Activated gamma-delta T cell (primary cell): ENCODE data around the gene MEGF11.

Experiments used
- DNase-seq: peaks from one replicate; lab custom pipeline; 2025; lab: John Stamatoyannopoulos, UW

MEGF11 gene

DNA sequence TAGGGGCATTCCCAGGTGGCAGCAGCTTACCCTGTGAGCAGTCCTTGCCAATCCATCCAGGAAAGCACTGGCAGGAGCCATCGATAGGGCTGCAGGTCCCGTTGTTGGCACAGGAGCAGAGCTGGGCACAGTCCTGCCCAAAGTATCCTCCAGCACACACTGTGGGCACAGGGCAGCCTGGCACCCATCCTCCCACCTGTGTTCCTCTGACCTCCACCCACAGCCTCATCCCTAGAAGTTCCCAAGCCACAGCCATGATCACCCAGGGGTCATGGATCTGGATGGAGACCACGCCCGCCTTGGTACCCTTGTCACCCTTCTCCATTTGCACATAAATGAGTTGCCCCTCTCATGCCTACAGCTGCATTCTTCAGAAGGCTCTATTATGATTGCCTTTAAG is 335.6 kb downstream of the MEGF11 start:
- DNase-seq = no peak

DNA sequence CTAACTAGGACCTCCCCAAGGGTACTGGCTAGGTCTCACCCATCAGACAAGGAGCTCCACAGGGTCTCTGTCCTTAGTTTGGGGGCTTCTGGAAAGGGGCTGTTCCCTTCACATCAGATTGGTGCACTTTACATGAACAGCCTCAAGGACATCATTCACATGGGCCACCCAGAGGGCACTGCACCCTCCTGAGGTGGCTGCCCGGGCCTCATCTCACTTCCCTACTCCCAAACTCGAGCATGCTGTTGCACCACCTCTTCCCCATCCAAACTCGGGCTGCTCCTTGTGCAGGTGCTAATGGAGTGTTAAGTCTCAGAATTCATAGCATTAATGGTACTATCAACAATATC is 336.2 kb downstream of the MEGF11 start:
- DNase-seq = no peak

DNA sequence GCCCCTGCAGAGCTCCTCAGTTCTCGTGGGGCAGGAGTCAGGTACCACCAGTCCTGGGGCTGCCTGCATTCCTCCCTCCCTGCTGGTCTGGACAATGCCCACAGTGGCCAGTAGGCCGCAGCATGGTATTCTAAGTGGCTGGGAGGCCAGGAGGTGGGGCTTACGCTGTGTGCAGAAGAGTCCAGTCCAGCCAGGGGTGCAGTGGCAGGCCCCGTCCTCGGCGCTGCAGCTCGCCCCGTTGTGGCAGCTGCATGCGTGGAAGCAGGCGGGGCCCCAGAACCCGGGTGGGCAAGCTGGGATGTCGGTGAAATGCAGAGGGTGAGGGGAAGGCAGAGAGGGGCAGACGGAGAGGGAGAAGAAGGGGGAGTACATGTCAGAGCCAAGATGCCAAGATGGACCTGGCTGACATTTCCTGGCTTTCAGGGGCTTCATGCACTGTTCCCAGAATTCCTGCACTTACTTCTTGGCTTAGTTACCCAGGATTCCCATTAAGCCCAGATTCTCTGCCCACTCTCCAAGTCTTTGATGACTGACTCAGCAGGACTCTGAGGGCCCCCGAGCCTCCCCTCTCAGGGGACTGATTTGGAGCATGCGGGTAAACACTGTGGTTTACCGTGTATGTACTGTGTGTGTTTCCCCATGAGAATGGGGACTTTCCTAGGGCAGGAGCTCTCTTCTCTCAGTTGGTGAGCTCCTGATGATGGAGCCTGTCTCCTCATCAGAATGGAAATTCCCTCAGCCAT is 336.7 kb downstream of the MEGF11 start:
- no peak for DNase-seq

DNA sequence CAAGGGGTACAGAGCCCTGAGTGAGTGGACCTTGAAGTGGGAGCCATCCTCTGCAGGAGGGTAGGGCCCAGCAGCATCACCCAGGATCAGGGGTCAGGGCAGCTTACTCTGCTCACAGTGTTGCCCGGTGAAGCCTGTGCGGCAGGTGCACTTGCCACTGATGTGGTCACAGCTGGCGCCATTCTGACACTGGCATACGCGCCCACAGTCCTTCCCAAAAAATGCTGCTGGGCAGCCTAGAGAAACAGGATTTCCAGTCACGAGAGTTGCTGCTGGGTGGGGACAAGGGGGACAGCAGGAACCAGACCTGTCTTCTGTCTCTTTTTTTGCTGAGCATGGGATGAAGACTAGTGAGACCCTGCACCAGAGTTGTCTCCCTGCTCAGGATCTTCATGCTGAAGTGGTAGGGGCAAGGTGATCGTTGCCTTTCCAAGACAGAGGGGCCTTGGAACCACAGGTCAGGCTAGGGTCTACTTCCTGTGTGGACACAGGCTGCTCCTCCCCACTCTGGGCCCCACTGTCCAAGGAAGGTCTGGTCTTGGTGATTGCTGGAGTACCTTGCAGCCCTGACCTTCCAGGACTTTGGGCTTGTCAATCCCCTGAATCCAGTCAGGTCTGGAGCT is 337.4 kb downstream of the MEGF11 start:
- no peak for DNase-seq

DNA sequence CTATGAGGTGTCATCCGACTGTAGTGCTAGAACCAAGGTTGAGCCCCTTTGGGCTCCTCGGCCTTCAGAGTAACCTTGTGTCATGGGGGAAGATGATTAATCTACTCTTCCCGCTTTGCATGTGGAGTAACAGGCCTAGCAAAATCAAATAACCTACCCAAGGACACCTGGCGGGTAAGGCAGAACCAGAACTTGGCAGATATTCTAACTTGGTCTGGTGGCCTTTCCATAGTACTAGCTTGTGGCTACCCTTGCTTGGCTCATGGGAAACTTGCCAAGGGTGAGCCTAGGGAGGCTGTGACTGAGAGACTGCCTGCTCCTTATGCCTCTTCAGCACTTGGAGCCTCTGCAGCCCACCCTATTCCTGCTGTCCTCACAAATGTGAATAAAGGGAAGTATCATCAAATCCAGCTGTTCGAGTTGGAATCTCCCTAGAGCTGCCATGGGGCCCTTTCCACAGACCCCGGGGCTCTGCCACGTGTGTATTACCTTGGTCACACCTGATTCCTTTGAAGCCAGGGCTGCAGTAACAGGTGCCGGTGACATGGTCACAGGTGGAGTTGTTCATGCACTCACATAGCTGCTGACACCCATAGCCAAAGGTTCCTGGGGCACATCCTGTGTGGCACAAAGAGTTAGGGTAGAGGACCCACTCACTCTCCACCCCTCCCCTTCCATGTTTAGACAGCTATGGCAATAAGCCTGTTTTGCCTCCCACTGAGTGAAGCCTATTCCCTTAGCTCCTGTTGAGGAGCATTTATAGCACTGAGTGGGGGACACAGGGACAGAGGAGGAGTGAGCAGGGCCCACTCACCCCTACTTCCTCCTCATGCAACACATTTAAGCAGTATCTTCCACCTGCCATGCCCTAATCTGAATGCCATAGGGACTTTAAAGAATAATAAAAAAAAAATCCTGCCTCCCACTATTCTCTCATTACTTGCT is 338.3 kb downstream of the MEGF11 start:
- DNase-seq = no peak

DNA sequence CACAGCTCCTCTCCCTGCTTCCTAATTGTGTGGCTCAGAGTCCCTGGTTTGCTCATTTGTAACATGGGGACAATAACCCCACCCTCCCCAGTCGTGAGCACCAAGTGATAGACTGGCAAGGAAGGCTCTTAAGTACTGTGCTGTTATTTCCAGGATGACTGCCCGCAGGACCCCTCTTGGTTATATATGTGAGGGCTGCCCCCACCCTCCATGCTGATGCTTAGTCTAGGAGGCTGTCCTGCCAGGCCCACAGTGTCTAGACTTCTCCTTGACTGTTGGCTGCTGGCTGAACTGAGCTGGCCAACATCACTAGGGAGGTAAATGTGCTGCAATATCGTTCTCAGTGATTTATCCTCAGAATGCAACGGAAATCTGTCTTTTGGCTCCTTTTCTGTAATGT is 339.2 kb downstream of the MEGF11 start:
- DNase-seq = no peak

DNA sequence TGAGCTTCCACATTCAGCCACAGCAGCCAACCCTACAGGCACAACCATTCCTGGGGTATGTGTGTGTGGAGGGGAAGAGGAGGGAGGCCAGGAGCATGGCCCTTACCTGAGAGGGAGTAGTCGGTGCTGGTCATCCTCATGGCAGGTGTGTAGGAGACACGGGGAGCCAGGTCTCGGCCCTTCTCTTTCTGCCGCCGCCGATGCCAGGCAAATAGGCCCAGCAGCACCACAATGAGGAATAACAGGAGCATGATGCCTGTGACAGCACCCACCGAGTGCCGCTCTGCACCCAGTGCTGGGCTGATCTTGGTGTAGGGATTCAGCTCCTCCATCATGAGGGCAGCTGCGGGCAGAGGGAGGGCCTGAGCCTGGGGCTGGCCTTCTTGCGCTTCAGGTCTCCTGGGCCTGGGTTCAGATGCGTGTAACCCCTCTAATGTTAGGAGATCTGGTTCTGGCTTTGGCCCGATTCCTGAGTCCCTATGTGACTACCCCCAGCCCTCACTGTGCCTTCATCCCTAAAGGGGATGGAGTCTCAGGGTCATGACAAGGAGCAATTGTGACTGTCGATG is 339.8 kb downstream of the MEGF11 start:
- DNase-seq = no peak

DNA sequence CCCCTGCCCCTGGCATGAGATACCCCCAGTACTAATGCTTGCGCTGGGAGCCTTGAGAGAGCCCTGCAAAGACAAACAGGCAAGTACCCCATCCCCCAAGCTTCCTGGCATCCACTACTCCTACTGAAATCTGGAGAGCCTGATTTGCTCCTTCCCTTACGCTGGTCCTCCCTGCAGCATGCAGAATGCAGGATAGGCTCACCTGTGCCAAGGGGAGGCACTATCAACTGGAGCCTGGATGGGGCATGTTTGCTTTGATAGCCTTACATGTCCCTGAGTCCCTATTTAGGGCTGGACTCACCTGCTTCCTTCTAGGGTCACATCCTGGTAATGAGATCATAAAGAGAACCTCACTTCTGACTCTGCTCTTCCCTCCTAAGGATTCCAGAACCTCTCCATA is 341.3 kb downstream of the MEGF11 start:
- DNase-seq = no peak

DNA sequence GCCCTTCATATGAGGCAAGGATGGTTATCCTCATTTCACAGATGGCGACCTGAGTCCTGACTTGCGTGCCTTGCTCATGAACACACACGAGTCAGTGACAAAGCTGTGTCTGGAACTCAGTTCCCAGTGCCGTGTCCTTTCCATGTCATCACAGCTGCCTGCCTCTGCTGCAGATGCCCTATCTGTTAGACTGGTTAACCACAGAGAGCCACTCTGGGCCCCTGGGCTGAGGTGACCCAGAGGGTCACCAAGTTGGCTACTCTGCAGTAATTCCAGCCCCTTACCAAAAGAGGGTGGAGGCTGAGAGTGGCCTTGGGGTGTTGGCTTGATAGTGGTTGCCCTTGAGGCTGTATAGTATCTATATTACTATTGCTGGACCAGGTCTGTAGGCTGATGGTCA is 343.2 kb downstream of the MEGF11 start:
- no peak for DNase-seq

DNA sequence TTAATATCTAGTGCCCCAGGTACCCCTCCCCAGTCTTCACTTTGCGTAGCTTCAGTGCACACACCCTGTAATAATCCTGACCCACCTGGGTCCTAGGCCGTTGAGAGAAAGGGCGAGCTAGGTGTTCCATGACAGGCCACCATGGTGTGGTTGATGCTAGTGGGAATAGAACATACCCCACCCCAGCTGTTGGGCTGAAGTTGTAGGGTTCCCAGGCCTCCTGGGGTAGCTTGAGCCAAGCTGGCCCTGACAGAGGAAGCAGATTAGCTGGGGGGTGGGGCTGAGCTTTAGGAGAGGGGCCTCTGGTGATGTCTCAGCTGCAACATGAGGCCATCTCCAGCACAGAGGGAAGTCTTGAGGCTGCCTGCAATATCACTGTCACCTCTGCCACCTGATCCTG is 343.7 kb downstream of the MEGF11 start:
- no peak for DNase-seq

DNA sequence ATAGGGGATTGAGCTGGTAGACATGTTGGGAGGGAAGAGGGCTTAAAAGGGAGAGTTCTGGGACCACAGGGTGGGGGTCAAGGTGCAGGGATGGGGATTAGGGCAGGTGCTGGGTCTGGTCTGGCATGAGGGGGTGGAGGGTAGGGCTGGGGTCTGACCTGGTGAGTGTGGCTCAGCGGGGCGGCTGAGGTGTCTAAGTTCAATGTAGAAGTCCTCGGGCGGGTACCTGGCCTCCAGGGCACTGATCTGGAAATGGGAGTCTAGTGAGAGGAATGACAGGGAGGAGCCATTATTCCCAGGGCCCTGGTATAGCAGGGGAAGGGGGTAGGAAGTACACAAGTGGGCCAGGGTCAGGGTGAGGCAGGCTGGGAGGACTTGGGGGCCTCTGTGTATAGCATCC is 344.7 kb downstream of the MEGF11 start:
- DNase-seq = no peak

DNA sequence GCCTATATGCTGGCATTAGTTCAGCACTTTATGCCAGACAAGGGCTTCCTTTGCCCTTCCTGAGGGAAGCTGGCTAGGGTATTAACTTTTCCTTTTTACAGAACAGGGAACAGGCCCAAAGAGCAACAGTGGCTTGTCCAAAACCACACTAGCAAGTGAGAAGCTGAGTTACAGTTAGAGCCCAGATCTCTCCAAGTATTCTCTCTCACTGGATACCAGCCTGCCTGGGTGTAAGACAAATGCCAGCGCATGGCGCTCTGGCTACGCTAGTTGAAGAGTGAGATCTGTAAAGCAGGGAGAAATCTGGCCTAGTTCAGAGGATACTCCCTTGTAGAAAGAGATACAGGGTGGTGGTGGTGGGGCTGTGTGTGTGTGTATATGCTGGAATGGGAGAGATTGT is 345.9 kb downstream of the MEGF11 start:
- no peak for DNase-seq

DNA sequence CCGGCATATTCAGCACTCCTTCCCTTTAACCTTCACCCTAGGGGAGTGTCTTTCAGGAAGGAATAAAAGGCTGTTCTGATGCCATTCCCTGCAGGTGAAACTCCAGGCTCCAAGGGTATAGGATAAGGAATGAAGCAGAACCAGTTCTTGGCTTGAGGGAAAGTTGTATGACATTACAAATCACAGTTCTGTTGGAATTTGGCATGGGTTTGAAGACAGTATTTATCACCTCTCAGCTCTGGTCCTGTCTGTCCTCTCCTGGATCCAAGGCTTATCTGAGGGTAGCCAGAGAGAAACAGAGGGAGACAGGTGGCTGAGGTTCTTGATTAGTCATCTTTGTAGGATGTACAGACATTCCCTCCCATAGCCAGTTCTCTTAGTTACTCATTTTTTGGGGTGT is 347.2 kb downstream of the MEGF11 start:
- DNase-seq = no peak

DNA sequence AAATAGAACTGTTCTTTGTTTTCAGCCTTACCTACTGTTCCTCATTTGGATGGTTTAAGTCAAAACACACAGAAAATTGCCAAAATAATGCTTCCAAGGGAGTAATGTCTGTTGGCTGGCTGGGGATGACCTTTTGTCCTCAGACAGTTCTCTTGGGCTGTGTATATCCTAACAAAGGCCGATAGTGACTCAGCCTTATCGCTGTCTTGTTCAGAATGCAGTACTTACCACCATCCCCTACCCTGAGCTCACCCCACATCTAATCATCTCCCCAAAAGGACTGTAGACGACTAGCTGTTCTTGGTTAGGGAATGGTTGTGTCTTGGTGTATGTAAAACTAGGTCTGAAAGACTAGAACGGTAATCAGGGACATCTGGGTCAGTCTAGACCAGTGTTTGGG is 349.2 kb downstream of the MEGF11 start:
- DNase-seq = no peak

DNA sequence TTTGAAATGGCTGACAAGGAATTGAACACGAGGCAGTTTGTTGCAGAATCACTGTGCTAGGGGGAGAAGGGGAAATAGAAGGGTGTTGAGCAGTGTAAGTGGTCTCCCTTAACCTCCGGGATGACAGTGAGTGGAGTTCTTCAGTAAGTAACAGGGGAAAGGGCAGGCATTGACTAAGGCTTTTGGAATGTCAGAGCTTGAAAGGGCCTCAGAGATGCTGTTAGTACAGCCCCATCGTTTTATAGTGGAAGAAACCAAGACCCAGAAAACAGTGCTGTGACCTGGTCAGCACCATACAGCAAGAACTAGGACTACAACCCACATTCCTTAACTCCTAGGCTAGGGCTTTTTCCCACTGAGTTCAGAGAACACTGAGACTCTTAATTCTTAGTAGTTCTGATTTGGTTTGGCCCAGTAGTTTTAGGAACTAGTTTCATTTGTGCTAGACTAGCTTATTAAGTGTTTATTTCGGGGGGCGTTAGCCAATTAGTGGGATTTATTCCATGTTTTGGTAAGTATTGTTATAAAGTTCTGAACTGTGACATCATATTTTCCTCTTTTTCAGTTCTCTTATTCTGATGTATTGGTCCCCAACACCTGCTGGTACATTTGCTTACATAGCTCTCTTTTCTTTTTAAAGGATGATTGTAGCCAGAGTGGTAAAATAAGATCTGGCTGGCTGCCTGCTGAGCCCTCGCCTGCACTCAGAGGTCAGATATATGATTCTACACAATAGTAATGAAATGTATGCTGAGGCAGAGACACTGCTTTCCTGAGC is 350.1 kb downstream of the MEGF11 start:
- DNase-seq = no peak

DNA sequence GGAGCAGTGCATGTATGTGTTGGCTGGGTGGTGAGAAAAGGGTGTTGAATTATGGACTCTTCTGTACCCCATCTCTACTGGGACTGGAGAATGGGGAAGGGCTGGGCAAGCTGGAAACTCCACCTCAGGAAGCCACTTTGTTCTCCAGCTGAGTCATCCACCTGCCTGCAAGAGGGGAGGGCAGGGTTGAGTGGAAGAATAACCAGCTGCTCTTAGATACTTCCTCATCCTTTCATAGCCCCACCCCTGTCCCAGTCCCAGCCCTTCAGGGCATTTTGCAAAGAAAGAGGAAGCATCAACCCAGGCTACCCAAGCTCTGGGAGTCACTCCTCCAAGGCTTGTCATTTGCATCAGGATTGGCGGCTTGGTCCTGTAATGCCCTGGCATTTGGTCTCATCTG is 351.2 kb downstream of the MEGF11 start:
- no peak for DNase-seq

DNA sequence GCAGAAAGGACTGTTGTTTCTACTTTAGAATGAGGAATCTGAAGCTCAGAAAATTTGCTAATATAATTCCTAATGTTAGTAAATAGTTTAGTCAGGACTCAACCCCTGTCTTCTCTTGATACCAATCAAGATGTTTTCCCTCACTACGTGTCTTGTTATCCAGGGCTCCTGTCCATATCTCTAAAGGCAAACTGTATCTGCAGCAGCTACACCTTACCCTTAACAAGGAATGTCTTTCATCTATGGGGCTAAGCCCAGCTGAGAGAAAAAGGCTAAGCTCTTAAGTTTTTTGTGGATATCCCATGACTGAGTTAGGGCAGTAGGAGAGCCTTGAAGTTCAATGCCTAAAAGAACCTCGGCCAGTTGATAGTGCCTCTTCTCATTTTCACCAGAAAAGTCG is 351.7 kb downstream of the MEGF11 start:
- DNase-seq = no peak

DNA sequence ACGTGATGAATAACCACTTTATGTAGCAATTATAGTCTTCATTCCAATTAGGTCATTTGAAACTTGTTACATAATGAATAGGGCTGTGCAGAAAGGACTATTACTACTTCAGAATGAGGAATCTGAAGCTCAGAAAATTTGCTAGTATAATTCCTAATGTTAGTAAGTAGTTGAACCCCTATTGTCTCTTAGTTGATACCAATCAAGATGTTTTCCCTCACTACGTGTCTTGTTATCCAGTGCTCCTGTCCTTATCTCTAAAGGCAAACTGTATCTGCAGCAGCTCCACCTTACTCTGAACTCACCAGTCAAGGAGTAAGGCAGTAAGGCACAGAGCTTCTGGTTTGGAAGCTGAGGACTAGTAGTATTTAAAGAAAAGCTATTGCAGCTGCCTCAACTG is 352.2 kb downstream of the MEGF11 start:
- DNase-seq = no peak

DNA sequence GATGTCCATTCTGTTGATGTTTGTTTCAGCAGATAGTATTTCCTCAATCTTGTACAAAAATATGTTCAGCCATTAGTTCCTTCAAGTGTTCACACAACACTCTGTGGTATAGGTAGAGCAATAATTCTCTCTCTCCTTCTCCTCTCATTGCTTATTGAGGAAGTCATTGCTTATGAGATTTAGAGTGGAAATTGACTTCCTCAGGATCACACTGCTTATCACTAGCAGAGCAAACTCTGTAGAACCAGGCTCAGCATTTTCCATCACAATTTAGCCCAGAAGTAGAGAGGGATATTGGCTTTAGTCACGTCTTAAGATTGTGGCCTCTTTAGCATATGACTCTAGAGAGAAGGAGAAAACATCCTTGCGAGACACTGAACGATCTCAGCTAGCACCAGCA is 353.1 kb downstream of the MEGF11 start:
- no peak for DNase-seq

DNA sequence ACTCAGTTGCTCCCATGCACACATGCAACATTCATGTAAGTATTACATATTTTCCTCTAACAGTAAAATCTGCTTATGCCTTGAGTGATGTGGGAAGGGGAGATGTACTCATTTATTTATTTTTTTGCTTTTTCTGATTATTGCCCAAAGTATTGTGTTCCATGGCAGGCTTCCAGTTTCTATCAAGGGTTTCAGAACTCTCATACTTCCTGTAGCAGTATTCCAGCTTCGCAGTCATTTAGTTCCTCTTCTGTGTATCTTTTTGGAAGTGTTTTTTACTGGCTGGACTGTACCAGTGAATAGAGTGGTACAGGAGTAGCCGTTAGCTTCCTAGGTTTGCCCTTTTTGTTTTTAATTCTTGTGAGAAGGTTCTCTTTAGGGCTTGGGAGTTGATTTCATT is 357.3 kb downstream of the MEGF11 start:
- no peak for DNase-seq

DNA sequence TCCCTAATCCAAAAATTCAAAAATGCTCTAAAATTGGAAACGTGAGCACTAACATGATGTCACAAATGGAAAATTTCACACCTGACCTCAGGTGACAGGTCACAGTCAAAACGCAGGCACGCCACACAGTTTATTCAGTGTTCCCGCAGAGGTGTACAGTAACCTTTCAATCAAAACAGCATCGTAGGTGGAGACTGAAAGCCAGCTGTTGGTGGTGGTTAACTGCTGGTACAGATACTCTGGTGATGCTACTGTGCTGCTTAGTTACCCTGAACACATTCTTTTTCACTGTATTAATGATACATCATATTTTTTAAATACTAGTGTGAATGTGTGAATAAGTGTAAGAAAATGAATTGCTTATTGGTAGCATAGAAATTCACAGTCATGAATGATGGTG is 360.5 kb downstream of the MEGF11 start:
- DNase-seq = no peak

DNA sequence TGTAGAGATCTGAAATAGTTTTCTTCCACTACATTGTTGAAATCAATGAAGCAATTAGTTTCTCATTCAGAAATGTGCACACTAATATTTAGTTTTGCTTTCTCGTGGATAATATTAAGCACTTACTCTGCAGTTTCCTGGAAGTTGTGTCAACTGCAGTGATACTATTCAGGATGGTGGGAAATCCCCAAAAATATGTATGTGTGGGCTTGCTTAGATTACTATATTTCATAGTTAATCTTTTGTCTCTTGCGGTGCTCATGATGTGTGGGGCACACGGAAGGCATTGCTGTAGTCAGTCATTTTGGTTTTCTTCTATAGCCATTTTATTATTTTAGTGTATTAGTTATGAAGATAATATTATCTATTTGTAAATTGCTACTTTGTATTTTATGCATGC is 364.6 kb downstream of the MEGF11 start:
- no peak for DNase-seq
